ENCODE results near the gene SP1. TPM values are rescaled to one million over a fixed set of nuclear protein-coding genes. Genes with fewer than 3 reads are reported as not detected.
A peak's percentile ranks its signal among the peaks of the same experiment; 100 is the strongest.

Gene SP1
- total RNA-seq, 2 experiments from 2014 or later, result 72.2 to 76.5 TPM

- Mint-ChIP-seq H3K36me3 (ENCODE audit: low read depth) (peaks cover 87% of the 10 kb centered on the region), H3K4me3 (no peak overlapping the region), H3K27ac (peak overlapping the region; percentile 43), H3K4me1 (ENCODE audit: low read depth) (peaks cover 26% of the 10 kb centered on the region), H3K9me3 (ENCODE audit: insufficient read depth) (no peaks in the 10 kb centered on the region), H3K27me3 (ENCODE audit: low read depth) (no peaks in the 10 kb centered on the region)
- no peak for DNase-seq
- ChIA-PET POLR2A (interaction anchor here (0.6 to 1.2 kb wide), 5 partner anchors 10 to 27 kb away, joined by 3 to 4 read pairs (median 3); no protein-coding TSS in a partner anchor), CTCF (interaction anchor here (1.7 to 3.1 kb wide), 2 partner anchors 11 to 12 kb away, joined by 4 to 15 read pairs; no protein-coding TSS in a partner anchor)
- ATAC-seq, result no peak
These were observed 84.9 kb downstream of the SP1 start for GRCh38 chr12:53464685-53465418.

GRCh38 chr12:53465679-53466078 lies 85.7 kb downstream of the SP1 start:
- Mint-ChIP-seq H3K4me3 (no peak overlapping the region), H3K4me1 (ENCODE audit: low read depth) (peaks cover 21% of the 10 kb centered on the region), H3K27me3 (ENCODE audit: low read depth) (no peaks in the 10 kb centered on the region), H3K27ac (no peak overlapping the region), H3K9me3 (ENCODE audit: insufficient read depth) (no peaks in the 10 kb centered on the region), H3K36me3 (ENCODE audit: low read depth) (peaks cover 82% of the 10 kb centered on the region)
- CTCF ChIA-PET, result interaction anchor here (1.7 to 3.1 kb wide), 2 partner anchors 11 to 12 kb away, joined by 4 to 15 read pairs; no protein-coding TSS in a partner anchor
- DNase-seq, result no peak
- no peak for ATAC-seq
- POLR2A ChIA-PET, result interaction anchor here (0.6 to 1.2 kb wide), 3 partner anchors 9 to 26 kb away, joined by 3 to 4 read pairs (median 3); no protein-coding TSS in a partner anchor

Other genes starting within 250 kb of the SP1 start
- gene ZNF740, start 199.5 kb upstream of the SP1 start, total RNA-seq, result 10 to 100 TPM; 28.2 to 31.4 TPM
- gene CSAD, start 199.3 kb upstream of the SP1 start, total RNA-seq, result 10 to 100 TPM; 15.7 to 17.0 TPM
- 100 to 1,000 TPM; 500 to 503 TPM for gene ITGB7, start 172.9 kb upstream of the SP1 start, total RNA-seq
- 10 to 100 TPM; 44.1 to 45.9 TPM for gene RARG, start 148.0 kb upstream of the SP1 start, total RNA-seq
- gene ESPL1, start 111.9 kb upstream of the SP1 start, total RNA-seq, result 100 to 1,000 TPM; 126 TPM
- 100 to 1,000 TPM; 292 to 307 TPM for gene PFDN5, start 84.6 kb upstream of the SP1 start, total RNA-seq
- 10 to 100 TPM; 55.6 to 56.9 TPM for gene MYG1, start 80.5 kb upstream of the SP1 start, total RNA-seq
- gene AAAS, start 58.6 kb upstream of the SP1 start, total RNA-seq, result 10 to 100 TPM; 67.5 to 67.9 TPM
- gene SP7, start 43.8 kb upstream of the SP1 start, total RNA-seq, result not detected
- not detected for gene AMHR2, start 43.7 kb downstream of the SP1 start, total RNA-seq
- gene PRR13, start 61.6 kb downstream of the SP1 start, total RNA-seq, result 100 to 1,000 TPM; 220 TPM
- gene PCBP2, start 71.9 kb downstream of the SP1 start, total RNA-seq, result 100 to 1,000 TPM; 813 to 836 TPM
- 10 to 100 TPM; 22.7 to 22.9 TPM for gene MAP3K12, start 119.3 kb downstream of the SP1 start, total RNA-seq
- gene TARBP2, start 121.1 kb downstream of the SP1 start, total RNA-seq, result 10 to 100 TPM; 30.3 to 36.9 TPM
- not detected for gene NPFF, start 127.3 kb downstream of the SP1 start, total RNA-seq
- 10 to 100 TPM; 27.7 to 28.7 TPM for gene ATF7, start 246.2 kb downstream of the SP1 start, total RNA-seq

Data from activated CD8-positive, alpha-beta T cell treated with anti-CD3 and anti-CD28 coated beads, Interleukin-2, amount 10 ng/mL, durations not matched to agents 7 days and 5 days (primary cell).